ENCODE results near the gene NUB1.
A peak's percentile ranks its signal among the peaks of the same experiment; 100 is the strongest.

The NUB1 gene

GRCh38 chr7:151398446-151399304, 57.1 kb downstream of the NUB1 start:
- Mint-ChIP-seq H3K9me3 (peaks cover 4% of the 10 kb centered on the region), H3K4me1 (ENCODE audit: low read depth) (no peaks in the 10 kb centered on the region), H3K36me3 (ENCODE audit: low read depth) (no peaks in the 10 kb centered on the region), H3K27me3 (ENCODE audit: low read depth) (no peaks in the 10 kb centered on the region), H3K4me3 (no peak overlapping the region), H3K27ac (no peak overlapping the region)
- DNase-seq (ENCODE audit: low spot score): no peak

GRCh38 chr7:151399305-151399601, 57.6 kb downstream of the NUB1 start:
- Mint-ChIP-seq H3K27ac (no peak overlapping the region), H3K36me3 (ENCODE audit: low read depth) (no peaks in the 10 kb centered on the region), H3K4me1 (ENCODE audit: low read depth) (no peaks in the 10 kb centered on the region), H3K9me3 (peaks cover 4% of the 10 kb centered on the region), H3K4me3 (no peak overlapping the region), H3K27me3 (ENCODE audit: low read depth) (no peaks in the 10 kb centered on the region)
- no peak for DNase-seq (ENCODE audit: low spot score)

- Mint-ChIP-seq H3K36me3 (ENCODE audit: low read depth) (no peaks in the 10 kb centered on the region), H3K9me3 (peaks cover 4% of the 10 kb centered on the region), H3K4me3 (no peak overlapping the region), H3K27ac (no peak overlapping the region), H3K4me1 (ENCODE audit: low read depth) (no peaks in the 10 kb centered on the region), H3K27me3 (ENCODE audit: low read depth) (no peaks in the 10 kb centered on the region)
- no peak for DNase-seq (ENCODE audit: low spot score)
Observed at GRCh38 chr7:151399906-151400305, 58.3 kb downstream of the NUB1 start.

GRCh38 chr7:151400626-151401315, 59.2 kb downstream of the NUB1 start:
- no peak for DNase-seq (ENCODE audit: low spot score)
- Mint-ChIP-seq H3K36me3 (ENCODE audit: low read depth) (no peaks in the 10 kb centered on the region), H3K4me1 (ENCODE audit: low read depth) (no peaks in the 10 kb centered on the region), H3K27me3 (ENCODE audit: low read depth) (no peaks in the 10 kb centered on the region), H3K9me3 (peaks cover 4% of the 10 kb centered on the region), H3K27ac (no peak overlapping the region), H3K4me3 (no peak overlapping the region)

- H3K36me3 Mint-ChIP-seq (ENCODE audit: low read depth): no peaks in the 10 kb centered on the region
- peaks cover 4% of the 10 kb centered on the region for H3K9me3 Mint-ChIP-seq
- H3K4me3 Mint-ChIP-seq: no peak overlapping the region
- no peak for DNase-seq (ENCODE audit: low spot score)
- peaks cover 7% of the 10 kb centered on the region for H3K27me3 Mint-ChIP-seq (ENCODE audit: low read depth)
- H3K4me1 Mint-ChIP-seq (ENCODE audit: low read depth): no peaks in the 10 kb centered on the region
- H3K27ac Mint-ChIP-seq: no peak overlapping the region
Observed at GRCh38 chr7:151402029-151402835, 60.6 kb downstream of the NUB1 start.

GRCh38 chr7:151403764-151404163, 62.2 kb downstream of the NUB1 start:
- H3K4me1 Mint-ChIP-seq (ENCODE audit: low read depth): peaks cover 3% of the 10 kb centered on the region
- H3K36me3 Mint-ChIP-seq (ENCODE audit: low read depth): no peaks in the 10 kb centered on the region
- no peak overlapping the region for H3K27ac Mint-ChIP-seq
- no peak overlapping the region for H3K4me3 Mint-ChIP-seq
- DNase-seq (ENCODE audit: low spot score): no peak
- peaks cover 15% of the 10 kb centered on the region for H3K27me3 Mint-ChIP-seq (ENCODE audit: low read depth)
- no peaks in the 10 kb centered on the region for H3K9me3 Mint-ChIP-seq

DNA sequence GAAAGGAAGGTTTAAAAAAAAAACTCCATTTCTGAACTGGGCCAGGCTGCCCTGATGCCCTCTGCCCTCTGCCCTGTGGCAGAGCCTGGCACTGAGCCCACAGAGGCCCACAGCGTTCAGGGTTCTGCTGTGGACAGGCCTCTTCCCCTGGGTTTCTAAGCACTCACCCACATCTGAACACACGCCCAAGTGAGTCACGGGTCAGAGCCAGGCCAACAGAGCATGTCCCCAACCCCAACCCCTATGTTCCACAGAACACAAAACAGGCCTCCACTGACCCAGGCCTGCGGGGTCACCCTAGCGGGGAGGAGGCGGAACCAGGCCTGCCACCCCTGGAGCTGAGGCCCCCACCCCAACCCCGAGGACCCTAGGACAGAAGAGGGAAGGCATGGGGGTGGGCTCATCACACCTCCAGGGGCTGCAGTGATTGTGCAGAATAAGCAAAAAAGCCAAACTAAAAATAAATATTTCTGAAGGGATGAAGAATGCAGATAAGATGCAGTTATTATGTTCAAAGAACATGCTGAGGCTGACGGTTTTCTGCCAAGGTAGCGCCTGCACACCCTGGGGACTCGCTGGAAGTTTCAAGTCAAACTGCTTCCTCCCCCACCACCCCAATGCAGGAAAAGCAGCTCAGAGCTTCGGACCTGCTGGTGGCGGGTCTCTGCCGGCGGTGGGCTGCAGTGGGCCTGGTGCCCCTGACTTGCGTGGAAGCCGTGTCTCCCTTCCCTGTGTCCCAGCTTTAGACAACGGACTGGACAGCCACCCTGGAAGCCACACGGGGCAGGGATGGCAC, 62.8 kb downstream of the NUB1 start:
- Mint-ChIP-seq H3K4me1 (ENCODE audit: low read depth) (peaks cover 5% of the 10 kb centered on the region), H3K27ac (no peak overlapping the region), H3K9me3 (no peaks in the 10 kb centered on the region), H3K4me3 (no peak overlapping the region), H3K36me3 (ENCODE audit: low read depth) (no peaks in the 10 kb centered on the region), H3K27me3 (ENCODE audit: low read depth) (peaks cover 19% of the 10 kb centered on the region)
- DNase-seq (ENCODE audit: low spot score): no peak

GRCh38 chr7:151405056-151405455, 63.4 kb downstream of the NUB1 start:
- Mint-ChIP-seq H3K9me3 (no peaks in the 10 kb centered on the region), H3K4me3 (no peak overlapping the region), H3K36me3 (ENCODE audit: low read depth) (no peaks in the 10 kb centered on the region), H3K4me1 (ENCODE audit: low read depth) (peaks cover 5% of the 10 kb centered on the region), H3K27ac (no peak overlapping the region), H3K27me3 (ENCODE audit: low read depth) (peaks cover 19% of the 10 kb centered on the region)
- no peak for DNase-seq (ENCODE audit: low spot score)

GRCh38 chr7:151405588-151405987, 64.0 kb downstream of the NUB1 start:
- H3K9me3 Mint-ChIP-seq: no peaks in the 10 kb centered on the region
- H3K36me3 Mint-ChIP-seq (ENCODE audit: low read depth): no peaks in the 10 kb centered on the region
- peaks cover 23% of the 10 kb centered on the region for H3K27me3 Mint-ChIP-seq (ENCODE audit: low read depth)
- H3K4me3 Mint-ChIP-seq: no peak overlapping the region
- no peak overlapping the region for H3K27ac Mint-ChIP-seq
- H3K4me1 Mint-ChIP-seq (ENCODE audit: low read depth): peaks cover 5% of the 10 kb centered on the region
- DNase-seq (ENCODE audit: low spot score): no peak

- H3K9me3 Mint-ChIP-seq: no peaks in the 10 kb centered on the region
- peaks cover 30% of the 10 kb centered on the region for H3K27me3 Mint-ChIP-seq (ENCODE audit: low read depth)
- no peak for DNase-seq (ENCODE audit: low spot score)
- no peaks in the 10 kb centered on the region for H3K36me3 Mint-ChIP-seq (ENCODE audit: low read depth)
- H3K4me1 Mint-ChIP-seq (ENCODE audit: low read depth): peaks cover 5% of the 10 kb centered on the region
- no peak overlapping the region for H3K4me3 Mint-ChIP-seq
- no peak overlapping the region for H3K27ac Mint-ChIP-seq
Observed at GRCh38 chr7:151406051-151406875, 64.7 kb downstream of the NUB1 start.

DNA sequence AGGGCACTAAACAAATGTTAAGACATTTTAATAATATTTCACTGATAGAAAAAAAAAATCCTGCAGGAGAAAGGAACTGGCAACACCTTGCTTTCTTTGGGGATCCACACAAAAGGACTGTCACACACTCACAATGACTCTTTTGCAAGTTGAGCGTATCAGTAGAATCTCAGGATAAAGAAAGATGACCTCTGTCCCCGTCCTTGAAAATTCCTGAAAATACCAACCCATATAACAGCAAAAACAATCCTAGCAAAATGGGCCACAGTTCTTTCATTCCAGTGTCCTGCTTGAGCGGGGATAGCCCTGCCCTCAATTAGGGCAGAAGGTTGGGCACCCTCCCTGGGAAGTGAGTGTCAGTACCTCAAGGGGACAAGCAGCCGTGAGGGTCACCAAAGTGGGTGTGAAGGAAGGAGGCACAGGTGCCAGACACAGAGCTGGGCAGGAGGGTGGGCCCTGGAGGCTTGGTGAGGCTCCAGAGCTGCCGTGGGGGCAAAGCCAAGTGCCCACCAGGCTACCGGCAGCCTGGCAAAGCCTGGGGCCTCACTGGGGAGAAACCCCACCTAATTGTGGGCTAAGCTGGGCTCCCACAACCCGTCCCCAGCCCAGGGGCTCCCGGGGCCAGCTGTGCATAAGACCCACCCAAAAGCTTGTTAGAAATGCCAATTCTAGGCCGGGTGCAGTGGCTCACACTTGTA, 65.4 kb downstream of the NUB1 start:
- Mint-ChIP-seq H3K4me3 (no peak overlapping the region), H3K27me3 (ENCODE audit: low read depth) (peaks cover 38% of the 10 kb centered on the region), H3K4me1 (ENCODE audit: low read depth) (peaks cover 5% of the 10 kb centered on the region), H3K9me3 (no peaks in the 10 kb centered on the region), H3K27ac (no peak overlapping the region), H3K36me3 (ENCODE audit: low read depth) (no peaks in the 10 kb centered on the region)
- no peak for DNase-seq (ENCODE audit: low spot score)

DNA sequence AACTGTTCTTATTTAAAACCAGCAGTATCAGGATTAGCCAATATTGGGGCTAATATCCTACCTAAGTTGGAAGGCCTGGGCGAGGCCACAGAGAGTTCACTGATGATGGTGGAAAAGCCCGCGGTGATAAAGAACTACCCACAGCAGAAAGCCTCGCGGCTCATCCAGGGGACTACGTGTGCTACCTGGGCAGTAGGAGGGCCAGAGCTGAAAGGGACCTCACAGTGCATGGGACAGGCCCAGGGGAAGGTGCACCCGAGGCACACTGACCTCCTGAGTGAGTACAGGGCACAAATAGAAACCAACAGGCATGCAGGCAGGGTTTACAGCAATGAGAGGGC, 66.9 kb downstream of the NUB1 start:
- Mint-ChIP-seq H3K27me3 (ENCODE audit: low read depth) (peaks cover 50% of the 10 kb centered on the region), H3K9me3 (no peaks in the 10 kb centered on the region), H3K27ac (no peak overlapping the region), H3K4me3 (peak overlapping the region; percentile 48), H3K4me1 (ENCODE audit: low read depth) (peaks cover 5% of the 10 kb centered on the region), H3K36me3 (ENCODE audit: low read depth) (no peaks in the 10 kb centered on the region)
- no peak for DNase-seq (ENCODE audit: low spot score)
